Measurements from ENCODE around the gene WNK2.
"Not testable (repeated sequence)": the region's sequence is repeated elsewhere in the genome, so short reads cannot be mapped to it uniquely, and the experiment has no call there.

GRCh38 chr9:93347371-93347975 is 163.5 kb downstream of the WNK2 start:
- TF ChIP-seq CTCF (conservative IDR thresholded peaks at IDR 0.05; ENCODE audit: low read depth, low read length); SMC3 (IDR thresholded peaks at IDR 0.05; ENCODE audit: low read depth, low read length); POLR2A (IDR thresholded peaks at IDR 0.05; ENCODE audit: low read depth, low read length): not testable (repeated sequence)

Measured in IMR-90 (cell line).